ENCODE measurements around the gene TSPAN2. TPM values are rescaled to one million over a fixed set of nuclear protein-coding genes. Genes with fewer than 3 reads are reported as not detected.

TSPAN2 gene
- total and polyA plus RNA-seq, 4 donors, result 0.13 to 1.5 (median 0.30) TPM

DNA sequence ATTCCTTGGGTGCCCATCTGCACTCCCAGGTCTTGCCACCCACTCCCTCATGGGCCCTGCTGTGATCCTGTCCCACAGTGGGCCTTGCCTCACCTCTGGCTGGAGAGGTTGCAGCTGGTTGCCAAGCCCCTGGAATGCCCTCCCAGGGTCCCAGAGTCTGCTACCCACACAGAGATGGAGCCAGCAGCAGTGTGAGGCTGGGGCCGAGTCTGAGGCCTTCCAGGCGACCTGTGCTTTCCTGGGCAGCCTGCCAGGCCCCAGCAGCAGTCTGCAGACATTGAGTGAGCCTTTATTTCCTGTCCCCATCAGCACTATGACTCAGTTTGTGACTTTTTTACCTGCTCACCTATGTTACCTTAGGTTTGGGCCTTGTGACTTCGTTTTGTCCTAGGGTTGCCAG lies 25.0 kb upstream of the TSPAN2 start (continued):
- TF ChIP-seq, protein P1, sequence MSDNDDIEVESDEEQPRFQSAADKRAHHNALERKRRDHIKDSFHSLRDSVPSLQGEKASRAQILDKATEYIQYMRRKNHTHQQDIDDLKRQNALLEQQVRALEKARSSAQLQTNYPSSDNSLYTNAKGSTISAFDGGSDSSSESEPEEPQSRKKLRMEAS (IDR thresholded peaks at IDR 0.05), result no peak
- TF ChIP-seq EGR1 (IDR thresholded peaks at IDR 0.05; ENCODE audit: low read depth in 2 of 2) (no peak), HNF4G (IDR thresholded peaks at IDR 0.05) (no peak)

DNA sequence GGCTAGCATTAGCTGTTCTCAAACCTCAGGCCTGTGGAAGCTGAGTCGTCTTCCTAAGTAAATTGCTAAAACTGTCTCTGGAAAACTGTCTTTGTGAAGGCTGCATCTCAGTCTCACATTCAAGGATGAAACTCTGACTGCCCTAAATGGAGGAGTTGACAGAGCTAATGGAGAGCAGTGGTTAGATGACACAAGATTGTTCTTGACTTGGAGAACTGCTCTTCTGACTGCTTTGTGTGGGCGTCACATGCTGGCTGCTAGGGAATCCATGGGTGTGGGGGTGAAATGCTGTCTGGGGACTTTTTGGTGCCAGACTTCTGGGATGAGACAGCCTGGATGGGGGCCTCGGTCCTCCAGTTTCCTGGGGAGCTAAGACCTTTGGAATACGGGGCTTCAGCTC lies 24.5 kb upstream of the TSPAN2 start:
- Histone ChIP-seq H3K4me3 (ENCODE audit: low read depth in 1 of 3, low read length in 3 of 3) (no peak overlapping the region), H3K27me3 (ENCODE audit: control insufficient read depth in 4 of 4, insufficient read depth in 4 of 4, low read length in 3 of 4) (no peaks in the 10 kb centered on the region), H3K4me1 (ENCODE audit: control insufficient read depth in 4 of 4, insufficient read depth in 4 of 4, low read length in 3 of 4) (no peaks in the 10 kb centered on the region), H3K9me3 (ENCODE audit: control insufficient read depth in 4 of 4, low read length in 3 of 4) (peaks cover 0 to 3% (median 0%) of the 10 kb centered on the region in 4 donors), H3K36me3 (ENCODE audit: control insufficient read depth in 4 of 4, insufficient read depth in 3 of 4, low read depth in 1 of 4, low read length in 3 of 4) (no peaks in the 10 kb centered on the region), H3K27ac (ENCODE audit: low read depth in 1 of 2, low read length in 2 of 2) (no peak overlapping the region), H3K9ac (ENCODE audit: low read depth in 1 of 2, low read length in 2 of 2) (no peak overlapping the region)
- DNase-seq (ENCODE audit: low spot score), result no peak
- WGBS, result 83% methylated on average over 4 of the region's 4 CpGs
- TF ChIP-seq, protein P2, sequence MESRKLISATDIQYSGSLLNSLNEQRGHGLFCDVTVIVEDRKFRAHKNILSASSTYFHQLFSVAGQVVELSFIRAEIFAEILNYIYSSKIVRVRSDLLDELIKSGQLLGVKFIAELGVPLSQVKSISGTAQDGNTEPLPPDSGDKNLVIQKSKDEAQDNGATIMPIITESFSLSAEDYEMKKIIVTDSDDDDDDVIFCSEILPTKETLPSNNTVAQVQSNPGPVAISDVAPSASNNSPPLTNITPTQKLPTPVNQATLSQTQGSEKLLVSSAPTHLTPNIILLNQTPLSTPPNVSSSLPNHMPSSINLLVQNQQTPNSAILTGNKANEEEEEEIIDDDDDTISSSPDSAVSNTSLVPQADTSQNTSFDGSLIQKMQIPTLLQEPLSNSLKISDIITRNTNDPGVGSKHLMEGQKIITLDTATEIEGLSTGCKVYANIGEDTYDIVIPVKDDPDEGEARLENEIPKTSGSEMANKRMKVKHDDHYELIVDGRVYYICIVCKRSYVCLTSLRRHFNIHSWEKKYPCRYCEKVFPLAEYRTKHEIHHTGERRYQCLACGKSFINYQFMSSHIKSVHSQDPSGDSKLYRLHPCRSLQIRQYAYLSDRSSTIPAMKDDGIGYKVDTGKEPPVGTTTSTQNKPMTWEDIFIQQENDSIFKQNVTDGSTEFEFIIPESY (IDR thresholded peaks at IDR 0.05), result no peak
- TF ChIP-seq TAF1 (conservative IDR thresholded peaks at IDR 0.05), result no peak
- no peak for TF ChIP-seq HNF4G (IDR thresholded peaks at IDR 0.05)
- TF ChIP-seq YY1 (IDR thresholded peaks at IDR 0.05), result no peak
- TF ChIP-seq RAD21 (IDR thresholded peaks at IDR 0.05), result no peak
- TF ChIP-seq, protein P3, sequence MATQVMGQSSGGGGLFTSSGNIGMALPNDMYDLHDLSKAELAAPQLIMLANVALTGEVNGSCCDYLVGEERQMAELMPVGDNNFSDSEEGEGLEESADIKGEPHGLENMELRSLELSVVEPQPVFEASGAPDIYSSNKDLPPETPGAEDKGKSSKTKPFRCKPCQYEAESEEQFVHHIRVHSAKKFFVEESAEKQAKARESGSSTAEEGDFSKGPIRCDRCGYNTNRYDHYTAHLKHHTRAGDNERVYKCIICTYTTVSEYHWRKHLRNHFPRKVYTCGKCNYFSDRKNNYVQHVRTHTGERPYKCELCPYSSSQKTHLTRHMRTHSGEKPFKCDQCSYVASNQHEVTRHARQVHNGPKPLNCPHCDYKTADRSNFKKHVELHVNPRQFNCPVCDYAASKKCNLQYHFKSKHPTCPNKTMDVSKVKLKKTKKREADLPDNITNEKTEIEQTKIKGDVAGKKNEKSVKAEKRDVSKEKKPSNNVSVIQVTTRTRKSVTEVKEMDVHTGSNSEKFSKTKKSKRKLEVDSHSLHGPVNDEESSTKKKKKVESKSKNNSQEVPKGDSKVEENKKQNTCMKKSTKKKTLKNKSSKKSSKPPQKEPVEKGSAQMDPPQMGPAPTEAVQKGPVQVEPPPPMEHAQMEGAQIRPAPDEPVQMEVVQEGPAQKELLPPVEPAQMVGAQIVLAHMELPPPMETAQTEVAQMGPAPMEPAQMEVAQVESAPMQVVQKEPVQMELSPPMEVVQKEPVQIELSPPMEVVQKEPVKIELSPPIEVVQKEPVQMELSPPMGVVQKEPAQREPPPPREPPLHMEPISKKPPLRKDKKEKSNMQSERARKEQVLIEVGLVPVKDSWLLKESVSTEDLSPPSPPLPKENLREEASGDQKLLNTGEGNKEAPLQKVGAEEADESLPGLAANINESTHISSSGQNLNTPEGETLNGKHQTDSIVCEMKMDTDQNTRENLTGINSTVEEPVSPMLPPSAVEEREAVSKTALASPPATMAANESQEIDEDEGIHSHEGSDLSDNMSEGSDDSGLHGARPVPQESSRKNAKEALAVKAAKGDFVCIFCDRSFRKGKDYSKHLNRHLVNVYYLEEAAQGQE (IDR thresholded peaks at IDR 0.05), result no peak
- TF ChIP-seq NR2F2 (IDR thresholded peaks at IDR 0.05), result no peak
- TF ChIP-seq, protein P4, sequence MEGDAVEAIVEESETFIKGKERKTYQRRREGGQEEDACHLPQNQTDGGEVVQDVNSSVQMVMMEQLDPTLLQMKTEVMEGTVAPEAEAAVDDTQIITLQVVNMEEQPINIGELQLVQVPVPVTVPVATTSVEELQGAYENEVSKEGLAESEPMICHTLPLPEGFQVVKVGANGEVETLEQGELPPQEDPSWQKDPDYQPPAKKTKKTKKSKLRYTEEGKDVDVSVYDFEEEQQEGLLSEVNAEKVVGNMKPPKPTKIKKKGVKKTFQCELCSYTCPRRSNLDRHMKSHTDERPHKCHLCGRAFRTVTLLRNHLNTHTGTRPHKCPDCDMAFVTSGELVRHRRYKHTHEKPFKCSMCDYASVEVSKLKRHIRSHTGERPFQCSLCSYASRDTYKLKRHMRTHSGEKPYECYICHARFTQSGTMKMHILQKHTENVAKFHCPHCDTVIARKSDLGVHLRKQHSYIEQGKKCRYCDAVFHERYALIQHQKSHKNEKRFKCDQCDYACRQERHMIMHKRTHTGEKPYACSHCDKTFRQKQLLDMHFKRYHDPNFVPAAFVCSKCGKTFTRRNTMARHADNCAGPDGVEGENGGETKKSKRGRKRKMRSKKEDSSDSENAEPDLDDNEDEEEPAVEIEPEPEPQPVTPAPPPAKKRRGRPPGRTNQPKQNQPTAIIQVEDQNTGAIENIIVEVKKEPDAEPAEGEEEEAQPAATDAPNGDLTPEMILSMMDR (IDR thresholded peaks at IDR 0.05; ENCODE audit: low read depth, low read length, missing input control), result no peak
- no peak for TF ChIP-seq SP1 (IDR thresholded peaks at IDR 0.05)
- TF ChIP-seq GABPA (IDR thresholded peaks at IDR 0.05 in 1 of 2, conservative IDR thresholded peaks at IDR 0.05 in 1 of 2), result no peak

Data from liver (tissue), 9 donors.